Endodermal cell (in vitro differentiated cells): ENCODE measurements around the gene VPS52. TPM values are rescaled to one million over a fixed set of nuclear protein-coding genes. Genes with fewer than 3 reads are reported as not detected.
"Not testable (repeated sequence)": the region's sequence is repeated elsewhere in the genome, so short reads cannot be mapped to it uniquely, and the experiment has no call there.

ENCODE experiments used
- DNase-seq: peaks from one replicate; pipeline ENCODE4 v3.0.0-alpha.2; 2017
- H3K27ac ChIP-seq: 2 replicates; pipeline ENCODE4 v1.5.1; 2013; ENCODE audit warnings: mild to moderate bottlenecking, low read depth, low read length, moderate library complexity
- H3K27me3 ChIP-seq: 2 replicates; pipeline ENCODE4 v1.6.1; 2013; ENCODE audit warnings: mild to moderate bottlenecking, low read length, moderate library complexity; ENCODE audit not compliant: insufficient read depth, control insufficient read depth, poor library complexity, severe bottlenecking
- H3K36me3 ChIP-seq: 2 replicates; pipeline ENCODE4 v1.7.0; 2013; ENCODE audit warnings: mild to moderate bottlenecking, low read length, moderate library complexity; ENCODE audit not compliant: control insufficient read depth, insufficient read depth
- H3K4me1 ChIP-seq: one replicate; pipeline ENCODE4 v1.7.0; 2013; ENCODE audit warnings: low read length; ENCODE audit not compliant: control insufficient read depth, insufficient read depth
- H3K4me3 ChIP-seq: 2 replicates; pipeline ENCODE4 v1.5.1; 2013; ENCODE audit warnings: mild to moderate bottlenecking, low read length, moderate library complexity
- H3K9ac ChIP-seq: 2 replicates; pipeline ENCODE4 v1.6.1; 2013; ENCODE audit warnings: mild to moderate bottlenecking, low read length, moderate library complexity; ENCODE audit not compliant: poor library complexity, severe bottlenecking; ENCODE audit errors: extremely low read depth
- H3K9me3 ChIP-seq: 2 replicates; pipeline ENCODE4 v1.6.1; 2013; ENCODE audit warnings: mild to moderate bottlenecking, low read length, moderate library complexity; ENCODE audit not compliant: control insufficient read depth
- H3K27ac Mint-ChIP-seq: 2 replicates; pipeline ENCODE4 v1.8.0; 2020; ENCODE audit warnings: mixed read lengths
- H3K27me3 Mint-ChIP-seq: 2 replicates; pipeline ENCODE4 v1.8.0; 2021; ENCODE audit warnings: mild to moderate bottlenecking, mixed read lengths; ENCODE audit not compliant: insufficient read depth
- H3K36me3 Mint-ChIP-seq: 2 replicates; pipeline ENCODE4 v1.8.0; 2020; ENCODE audit warnings: low read depth, mixed read lengths
- H3K4me1 Mint-ChIP-seq: 2 replicates; pipeline ENCODE4 v1.8.0; 2020; ENCODE audit warnings: mixed read lengths
- H3K4me3 Mint-ChIP-seq: 2 replicates; pipeline ENCODE4 v1.8.0; 2020; ENCODE audit warnings: mild to moderate bottlenecking, moderate library complexity, mixed read lengths
- H3K9me3 Mint-ChIP-seq: 2 replicates; pipeline ENCODE4 v1.8.0; 2020; ENCODE audit warnings: mild to moderate bottlenecking, mixed read lengths
- WGBS, 2 experiments: methylation state at CpG; one replicate each; pipeline versions ENCODE4 v1.1.5 to v1.1.7; 2013; ENCODE audit warnings: missing lambda C conversion rate in 2 of 2, mixed read lengths in 1 of 2; ENCODE audit not compliant: insufficient coverage in 1 of 2, insufficient read length in 1 of 2; 5-methylcytosine and 5-hydroxymethylcytosine counted together
- total RNA-seq, 2 donors: library from RNA; stranded (reverse); fragmentation: NEBNext Ultra II Directional in 1 of 2; extraction: Animal tissue kit (Norgen Biotek cat#: 25700) in 1 of 2; gene quantifications; 2 replicates in 1 of 2; 3 replicates in 1 of 2; pipeline ENCODE4 v1.2.1, GENCODE V29; 2021
- TF ChIP-seq, protein P1 (sequence below): fragments of 200-600 bp; sonication (generic); conservative IDR thresholded peaks from 2 replicates; pipeline ENCODE4 v1.5.0; 2021; ENCODE audit warnings: antibody characterized with exemption, mild to moderate bottlenecking

Gene VPS52
- total RNA-seq, 2 donors from 2014 or later: 51.4 to 63.9 TPM

DNA sequence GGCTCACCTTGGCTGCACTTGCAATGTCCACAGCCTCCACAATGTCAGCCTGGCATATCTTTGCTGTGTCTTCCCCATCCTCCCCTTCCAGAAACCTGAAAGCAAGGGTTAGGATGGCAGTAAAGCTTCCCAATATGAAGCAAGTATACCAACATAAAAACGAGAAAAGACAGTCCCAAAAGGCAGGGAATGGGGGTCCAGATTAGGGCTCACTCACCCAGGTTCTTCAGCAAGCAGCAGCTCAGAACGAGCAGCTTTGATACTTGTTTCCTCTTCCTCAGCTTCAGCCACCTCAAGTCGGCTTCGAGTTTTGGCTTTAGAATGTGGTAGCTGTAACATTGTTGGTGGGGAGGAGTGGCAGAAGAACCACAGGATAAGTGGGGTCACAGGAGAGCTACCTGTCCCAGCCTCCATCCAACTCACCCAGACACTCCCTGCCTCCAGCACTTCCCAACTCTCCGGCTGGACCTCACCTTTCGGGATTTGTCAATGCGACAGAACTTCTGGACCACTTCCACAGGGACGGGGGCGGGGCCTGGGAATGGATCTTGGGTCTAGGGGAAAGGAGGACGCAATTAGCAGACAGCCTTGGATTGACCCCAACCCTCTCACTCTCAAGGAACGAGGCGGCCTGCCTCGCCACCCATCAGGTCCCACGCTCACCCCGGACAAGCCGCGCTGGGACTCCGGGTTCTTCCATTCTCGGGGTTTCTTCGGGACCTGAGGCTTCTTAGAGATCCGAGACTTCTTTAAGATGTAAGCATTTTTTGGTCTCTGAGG is 16.7 kb upstream of the VPS52 start:
- Mint-ChIP-seq H3K9me3 (no peaks in the 10 kb centered on the region), H3K27me3 (no peaks in the 10 kb centered on the region), H3K4me1 (peaks cover 13% of the 10 kb centered on the region), H3K36me3 (peaks cover 46% of the 10 kb centered on the region), H3K27ac (peak overlapping the region; percentile 89), H3K4me3 (peak overlapping the region; percentile 83)
- H3K27ac ChIP-seq: no peak overlapping the region
- TF ChIP-seq, protein P1, sequence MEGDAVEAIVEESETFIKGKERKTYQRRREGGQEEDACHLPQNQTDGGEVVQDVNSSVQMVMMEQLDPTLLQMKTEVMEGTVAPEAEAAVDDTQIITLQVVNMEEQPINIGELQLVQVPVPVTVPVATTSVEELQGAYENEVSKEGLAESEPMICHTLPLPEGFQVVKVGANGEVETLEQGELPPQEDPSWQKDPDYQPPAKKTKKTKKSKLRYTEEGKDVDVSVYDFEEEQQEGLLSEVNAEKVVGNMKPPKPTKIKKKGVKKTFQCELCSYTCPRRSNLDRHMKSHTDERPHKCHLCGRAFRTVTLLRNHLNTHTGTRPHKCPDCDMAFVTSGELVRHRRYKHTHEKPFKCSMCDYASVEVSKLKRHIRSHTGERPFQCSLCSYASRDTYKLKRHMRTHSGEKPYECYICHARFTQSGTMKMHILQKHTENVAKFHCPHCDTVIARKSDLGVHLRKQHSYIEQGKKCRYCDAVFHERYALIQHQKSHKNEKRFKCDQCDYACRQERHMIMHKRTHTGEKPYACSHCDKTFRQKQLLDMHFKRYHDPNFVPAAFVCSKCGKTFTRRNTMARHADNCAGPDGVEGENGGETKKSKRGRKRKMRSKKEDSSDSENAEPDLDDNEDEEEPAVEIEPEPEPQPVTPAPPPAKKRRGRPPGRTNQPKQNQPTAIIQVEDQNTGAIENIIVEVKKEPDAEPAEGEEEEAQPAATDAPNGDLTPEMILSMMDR: no peak
- no peaks in the 10 kb centered on the region for H3K9me3 ChIP-seq
- peaks cover 48% of the 10 kb centered on the region for H3K36me3 ChIP-seq
- DNase-seq: no peak
- H3K4me3 ChIP-seq: peak overlapping the region; percentile 97
- 14 to 17% methylated on average over 16 to 19 of the region's 21 CpGs for WGBS, 2 experiments
- no peaks in the 10 kb centered on the region for H3K27me3 ChIP-seq
- H3K9ac ChIP-seq: peak overlapping the region; percentile 70
- no peaks in the 10 kb centered on the region for H3K4me1 ChIP-seq

DNA sequence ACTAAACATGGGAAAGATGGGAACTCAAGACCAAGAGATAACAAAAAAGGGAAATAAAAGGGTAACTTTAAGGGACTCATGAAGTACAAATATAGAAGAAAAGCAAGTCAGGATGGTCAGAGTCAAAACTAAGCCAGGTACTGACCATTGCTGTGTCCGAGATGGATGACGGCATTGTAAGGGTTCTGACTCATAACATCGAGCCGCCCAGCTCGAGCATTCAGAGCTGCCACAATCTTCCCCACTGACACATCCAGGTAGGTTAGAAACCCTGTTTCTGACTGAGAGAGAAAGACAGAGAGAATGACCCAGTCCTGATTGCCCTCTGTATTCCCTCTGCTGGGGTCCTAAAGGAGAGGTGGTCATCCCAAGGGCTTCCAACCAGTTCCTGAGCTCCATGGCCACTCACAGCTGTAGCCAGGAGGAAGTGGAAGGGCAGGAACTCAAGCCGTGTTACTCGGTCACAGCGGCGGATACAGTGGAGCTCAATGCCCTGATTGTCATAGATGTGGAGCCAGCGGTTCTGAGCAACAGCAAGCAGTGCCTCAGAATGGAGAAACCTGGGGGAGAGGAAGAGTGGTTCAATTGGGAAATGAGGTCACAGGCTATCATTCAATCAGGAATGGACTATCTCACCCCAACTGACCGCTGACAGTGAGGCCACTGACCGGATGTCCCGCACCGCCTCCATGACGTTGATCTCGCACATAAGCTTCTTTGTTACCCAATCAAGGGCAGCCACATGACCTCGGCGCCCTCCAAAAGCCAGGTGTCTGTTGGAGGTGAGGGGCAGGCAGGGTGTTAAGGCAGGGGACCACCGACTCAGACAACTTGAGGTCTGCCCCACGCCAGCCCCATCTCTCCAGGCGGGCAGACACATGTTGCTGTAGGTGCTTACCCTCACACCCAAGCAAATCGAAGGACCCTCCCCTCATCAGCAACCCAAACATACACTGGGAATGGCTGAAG is 15.6 kb upstream of the VPS52 start:
- no peak overlapping the region for H3K27ac ChIP-seq
- DNase-seq: no peak
- Mint-ChIP-seq H3K36me3 (peaks cover 41% of the 10 kb centered on the region), H3K27ac (no peak overlapping the region), H3K4me1 (peaks cover 13% of the 10 kb centered on the region), H3K4me3 (peak overlapping the region; percentile 83), H3K9me3 (no peaks in the 10 kb centered on the region), H3K27me3 (no peaks in the 10 kb centered on the region)
- H3K4me1 ChIP-seq: no peaks in the 10 kb centered on the region
- 93% methylated on average over 16 to 22 of the region's 22 CpGs for WGBS, 2 experiments
- H3K9ac ChIP-seq: no peak overlapping the region
- no peaks in the 10 kb centered on the region for H3K9me3 ChIP-seq
- no peaks in the 10 kb centered on the region for H3K27me3 ChIP-seq
- TF ChIP-seq, protein P1: no peak
- no peak overlapping the region for H3K4me3 ChIP-seq
- H3K36me3 ChIP-seq: peaks cover 47% of the 10 kb centered on the region

DNA sequence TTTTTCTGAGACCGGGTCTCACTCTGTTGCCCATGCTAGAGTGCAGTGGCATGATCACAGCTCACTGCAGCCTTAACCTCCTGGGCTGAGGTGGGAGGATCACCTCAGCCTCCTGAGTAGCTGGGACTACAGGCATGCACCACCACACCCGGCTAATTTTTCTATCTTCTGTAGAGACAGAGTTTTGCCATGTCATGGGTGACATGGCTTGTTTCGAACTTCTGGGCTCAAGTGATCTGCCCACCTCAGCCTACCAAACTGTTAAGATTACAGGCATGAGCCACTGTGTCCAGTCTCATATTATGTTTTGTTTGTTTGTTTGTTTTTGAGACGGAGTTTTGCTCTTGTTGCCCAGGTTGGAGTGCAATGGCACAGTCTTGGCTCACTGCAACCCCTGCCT is 13.5 kb upstream of the VPS52 start:
- H3K4me3 Mint-ChIP-seq, H3K27me3 Mint-ChIP-seq, H3K27ac Mint-ChIP-seq, H3K4me3 ChIP-seq, DNase-seq, H3K4me1 Mint-ChIP-seq, H3K27me3 ChIP-seq, H3K9ac ChIP-seq, H3K4me1 ChIP-seq, H3K27ac ChIP-seq, H3K9me3 Mint-ChIP-seq, H3K9me3 ChIP-seq: not testable (repeated sequence)
- peaks cover 42% of the 10 kb centered on the region for H3K36me3 ChIP-seq
- WGBS, 2 experiments: 79 to 96% methylated on average over 3 to 4 of the region's 4 CpGs
- H3K36me3 Mint-ChIP-seq: peaks cover 32% of the 10 kb centered on the region
